K562 (cell line): ENCODE measurements around the gene RAD51D. TPM values are rescaled to one million over a fixed set of nuclear protein-coding genes. Genes with fewer than 3 reads are reported as not detected.

Experiments
- ATAC-seq: fragments of 200-7000 bp; cut with Tn5 transposase; 3 replicates; pipeline ENCODE4 v1.9.1; 2020; ENCODE audit warnings: moderate library complexity
- BruUV-seq: library from RNA; stranded (reverse); fragments of 400-500 nt; replicated peaks from 2 replicates; lab custom pipeline; 2021; lab: Mats Ljungman, UMichigan
- CTCF ChIA-PET: fragments of 300-600 bp; formaldehyde crosslinking; extraction: SDS; loops from one replicate; lab custom pipeline; 2021; ENCODE audit warnings: low intra/inter-chr PET ratio; lab: Yijun Ruan, JAX
- POLR2A ChIA-PET: fragments of 300-600, 350-650 bp; sonication (Branson Sonifier 250); formaldehyde crosslinking; extraction: SDS; loops from one replicate; lab custom pipeline; 2021; ENCODE audit warnings: antibody characterized with exemption, inconsistent platforms; lab: Yijun Ruan, JAX
- DNase-seq, 4 experiments: peaks; one replicate each; pipeline versions ENCODE4 v3.0.0 to v3.0.0-alpha.2; 2011 to 2018; ENCODE audit warnings: low spot score in 3 of 4, mixed read lengths in 3 of 4; ENCODE audit errors: extremely low read depth in 1 of 4
- FAIRE-seq: peaks from 2 replicates; lab custom pipeline; 2011; peaks lifted over from hg19 to GRCh38; lab: Jason Lieb, UNC
- H2AFZ ChIP-seq: 2 replicates; pipeline ENCODE4 v1.6.0; 2011; ENCODE audit warnings: low read depth, low read length, control low read depth, inconsistent platforms
- H3K27ac ChIP-seq: fragments of 200-600 bp; 3 replicates; pipeline ENCODE4 v1.8.0; 2011; ENCODE audit warnings: low read depth, mild to moderate bottlenecking, control low read depth, inconsistent platforms, low read length, moderate library complexity, mixed read lengths; ENCODE audit errors: extremely low read depth
- H3K27me3 ChIP-seq, 2 experiments: fragments of 300-600 bp in 1 of 2; 2 replicates in 1 of 2; 3 replicates in 1 of 2; pipeline versions ENCODE4 v1.6.0 to v1.8.0; 2011; ENCODE audit warnings: inconsistent platforms in 2 of 2, low read length in 2 of 2, mild to moderate bottlenecking in 1 of 2, mixed read lengths in 1 of 2, moderate library complexity in 1 of 2; ENCODE audit not compliant: control insufficient read depth in 2 of 2, insufficient read depth in 2 of 2
- H3K36me3 ChIP-seq: fragments of 300-600 bp; 3 replicates; pipeline ENCODE4 v1.8.0; 2011; ENCODE audit warnings: mild to moderate bottlenecking, low read length, inconsistent platforms; ENCODE audit not compliant: control insufficient read depth, insufficient read depth
- H3K4me1 ChIP-seq, 2 experiments: fragments of 200-600 bp in 1 of 2; replicated peaks in 1 of 2; 2 replicates in 1 of 2; 3 replicates in 1 of 2; pipeline versions ENCODE4 v1.5.1 to v1.8.0; 2011; ENCODE audit warnings: inconsistent platforms in 2 of 2, low read length in 2 of 2, mild to moderate bottlenecking in 1 of 2, mixed read lengths in 1 of 2, moderate library complexity in 1 of 2; ENCODE audit not compliant: control insufficient read depth in 2 of 2, insufficient read depth in 2 of 2
- H3K4me2 ChIP-seq: 2 replicates; pipeline ENCODE4 v1.6.1; 2011; ENCODE audit warnings: low read length, control low read depth, inconsistent platforms, mixed read lengths; ENCODE audit not compliant: insufficient read depth
- H3K4me3 ChIP-seq: fragments of 200-600 bp; sonication (generic), shearing (Covaris generic); 2 replicates; pipeline ENCODE4 v1.5.1; 2016; ENCODE audit warnings: control low read depth, inconsistent platforms
- H3K79me2 ChIP-seq: fragments of 200-600 bp; 3 replicates; pipeline ENCODE4 v1.8.0; 2011; ENCODE audit warnings: low read length, inconsistent platforms; ENCODE audit not compliant: control insufficient read depth, insufficient read depth
- H3K9ac ChIP-seq, 2 experiments: 2 replicates each; pipeline versions ENCODE4 v1.6.0 to v1.6.1; 2011; ENCODE audit warnings: low read depth in 2 of 2, low read length in 2 of 2, control low read depth in 1 of 2, inconsistent platforms in 1 of 2, mild to moderate bottlenecking in 1 of 2, mixed read lengths in 1 of 2; ENCODE audit not compliant: insufficient read depth in 1 of 2
- H3K9me1 ChIP-seq: one replicate; pipeline ENCODE4 v1.6.0; 2011; ENCODE audit warnings: inconsistent platforms, mild to moderate bottlenecking, low read length, moderate library complexity; ENCODE audit not compliant: control insufficient read depth, insufficient read depth
- H3K9me3 ChIP-seq: replicated peaks from 2 replicates; pipeline ENCODE4 v1.5.1; 2011; ENCODE audit warnings: low read depth, low read length, inconsistent platforms; ENCODE audit not compliant: control insufficient read depth, insufficient read depth
- H4K20me1 ChIP-seq: replicated peaks from 2 replicates; pipeline ENCODE4 v1.6.1; 2011; ENCODE audit warnings: low read length, inconsistent platforms, mixed read lengths; ENCODE audit not compliant: control insufficient read depth, insufficient read depth
- CEBPG ChIP-seq, 3 experiments: fragments of 200-800 bp in 1 of 3; sonication (Bioruptor generic) in 1 of 3; sonication (generic) in 1 of 3; formaldehyde crosslinking in 1 of 3; IDR thresholded peaks in 2 of 3; conservative IDR thresholded peaks in 1 of 3; 2 replicates each; pipeline versions ENCODE4 v1.6.1 to v1.8.0; 2016 to 2022; ENCODE audit warnings: missing compliant biosample characterization in 2 of 3, missing genetic modification characterization in 2 of 3, mild to moderate bottlenecking in 1 of 3, missing genetic modification reagents in 1 of 3
- ZNF407 ChIP-seq: fragments of 450-650 bp; IDR thresholded peaks from 2 replicates; pipeline ENCODE4 v1.6.1; 2016; ENCODE audit warnings: low read depth
- WGBS: fragments of 100-300 bp; shearing (Covaris generic); methylation state at CpG from one replicate; pipeline ENCODE4 v1.1.6; 2016; ENCODE audit warnings: low coverage, mixed read lengths; ENCODE audit not compliant: insufficient coverage; ENCODE audit errors: missing lambda C conversion rate; 5-methylcytosine and 5-hydroxymethylcytosine counted together
- in situ Hi-C: fragments of 300-500 bp; cut with MboI; formaldehyde crosslinking; loops from 4 replicates; pipeline ENCODE4 v1.15.0; 2018; ENCODE audit warnings: inconsistent platforms, mixed read lengths
- intact Hi-C: fragments of 100-400 bp; cut with micrococcal nuclease; formaldehyde crosslinking; loops from 2 replicates; pipeline ENCODE4 v1.14.2; 2022
- polyA plus RNA-seq, 8 experiments: library from polyadenylated mRNA; depleted of rRNA in 4 of 8; stranded (reverse) in 5 of 8; unstranded in 3 of 8; fragments of >200 nt; fragmentation: Nextera tagmentation in 2 of 8; fragmentation: Illumina TruSeq in 1 of 8; extraction: Ambion mirVana in 2 of 8; extraction: Trizol in 1 of 8; gene quantifications; 2 replicates each; pipeline versions ENCODE4 v1.2.1 to v1.2.3, GENCODE V29; 2011 to 2014; ENCODE audit warnings: inconsistent platforms in 1 of 8, missing spikeins in 1 of 8
- total RNA-seq, 7 experiments: library from RNA; depleted of rRNA in 6 of 7; stranded (reverse); fragments of >200 nt in 6 of 7; fragmentation: Illumina TruSeq in 2 of 7; extraction: Trizol in 2 of 7; gene quantifications; 2 replicates each; pipeline versions ENCODE4 v1.2.1 to v1.2.3, GENCODE V29; 2011 to 2021; ENCODE audit warnings: low replicate concordance in 1 of 7

Gene RAD51D
- total and polyA plus RNA-seq, 9 of the 15 experiments (the other 6 are each of a cell fraction or from before 2014, with no cell fraction given): 2.2 to 16.9 (median 8.7) TPM

GRCh38 chr17:35161281-35161761 lies 41.7 kb upstream of the RAD51D start:
- Histone ChIP-seq H3K9me3 (no peaks in the 10 kb centered on the region), H3K4me2 (no peak overlapping the region), H3K36me3 (no peaks in the 10 kb centered on the region), H3K79me2 (no peaks in the 10 kb centered on the region), H3K4me1 (no peaks in the 10 kb centered on the region; a peak in 1 of 5 replicates), H4K20me1 (no peaks in the 10 kb centered on the region), H3K27me3 (peaks cover 26 to 41% of the 10 kb centered on the region in 2 experiments), H3K27ac (no peak overlapping the region), H3K9me1 (no peaks in the 10 kb centered on the region), H2AFZ (no peak overlapping the region), H3K9ac (no peak overlapping the region), H3K4me3 (no peak overlapping the region)
- 0% methylated on average over 3 of the region's 3 CpGs for WGBS
- ATAC-seq (no peak), DNase-seq (no peak), FAIRE-seq (no peak)
- no TSS peak for BruUV-seq
- ChIA-PET CTCF (no interaction called here), POLR2A (interaction anchor here (1.0 to 1.1 kb wide), 2 partner anchors 17 to 28 kb away, joined by 3 read pairs; no protein-coding TSS in a partner anchor)
- no peak for TF ChIP-seq ZNF407
- TF ChIP-seq CEBPG (CRISPR knock-in tag; IDR thresholded peaks at IDR 0.05): no peak
- TF ChIP-seq CEBPG (tag; conservative IDR thresholded peaks at IDR 0.05 in 1 of 2, IDR thresholded peaks at IDR 0.05 in 1 of 2): peak in 1 of 2 experiments; percentile 48; a peak in 2 of 4 replicates
- in situ Hi-C loops (loop anchor here (10.0 kb wide), 1 partner anchor 593 kb away; the partner anchor contains the start of gene GAS2L2), intact Hi-C loops (no loop called here)
